ENCODE data around the gene RERE.

DNA sequence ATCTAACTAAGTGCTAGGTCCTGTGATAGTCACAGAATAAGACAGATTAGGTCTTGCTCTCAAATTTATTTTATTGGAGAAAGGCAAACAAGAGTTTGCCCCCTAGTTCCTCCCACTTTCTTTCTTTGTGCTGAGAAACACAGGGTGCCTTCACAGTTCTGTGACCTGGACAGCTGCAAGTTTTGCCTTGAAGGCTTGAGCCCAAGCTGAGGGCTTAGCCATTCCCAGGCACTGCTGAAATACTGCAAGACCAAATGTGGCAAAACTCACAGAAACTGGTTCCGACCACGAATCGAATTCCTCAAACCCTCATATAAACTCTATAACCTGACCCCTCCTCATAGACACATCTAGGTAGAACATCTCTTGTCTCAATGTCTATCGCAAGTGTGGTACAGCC is 227.9 kb downstream of the RERE start:
- TF ChIP-seq, protein P1, sequence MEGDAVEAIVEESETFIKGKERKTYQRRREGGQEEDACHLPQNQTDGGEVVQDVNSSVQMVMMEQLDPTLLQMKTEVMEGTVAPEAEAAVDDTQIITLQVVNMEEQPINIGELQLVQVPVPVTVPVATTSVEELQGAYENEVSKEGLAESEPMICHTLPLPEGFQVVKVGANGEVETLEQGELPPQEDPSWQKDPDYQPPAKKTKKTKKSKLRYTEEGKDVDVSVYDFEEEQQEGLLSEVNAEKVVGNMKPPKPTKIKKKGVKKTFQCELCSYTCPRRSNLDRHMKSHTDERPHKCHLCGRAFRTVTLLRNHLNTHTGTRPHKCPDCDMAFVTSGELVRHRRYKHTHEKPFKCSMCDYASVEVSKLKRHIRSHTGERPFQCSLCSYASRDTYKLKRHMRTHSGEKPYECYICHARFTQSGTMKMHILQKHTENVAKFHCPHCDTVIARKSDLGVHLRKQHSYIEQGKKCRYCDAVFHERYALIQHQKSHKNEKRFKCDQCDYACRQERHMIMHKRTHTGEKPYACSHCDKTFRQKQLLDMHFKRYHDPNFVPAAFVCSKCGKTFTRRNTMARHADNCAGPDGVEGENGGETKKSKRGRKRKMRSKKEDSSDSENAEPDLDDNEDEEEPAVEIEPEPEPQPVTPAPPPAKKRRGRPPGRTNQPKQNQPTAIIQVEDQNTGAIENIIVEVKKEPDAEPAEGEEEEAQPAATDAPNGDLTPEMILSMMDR (conservative IDR thresholded peaks at IDR 0.05), result no peak
- TF ChIP-seq EZH2 (IDR thresholded peaks at IDR 0.05; ENCODE audit: low read depth), result no peak

Data from PC-9 (cell line).